ENCODE measurements around the gene SPATA13.
A peak's percentile ranks its signal among the peaks of the same experiment; 100 is the strongest.

Gene SPATA13

GRCh38 chr13:24218977-24219376, 58.5 kb downstream of the SPATA13 start:
- TF ChIP-seq CTCF (IDR thresholded peaks at IDR 0.05; ENCODE audit: control extremely low read depth, extremely low read depth, low read depth, missing control alignments), result no peak
- no peak for DNase-seq (ENCODE audit: extremely low spot score)
- CTCF ChIA-PET, result interaction anchor here (0.6 to 4.5 kb wide), 26 partner anchors 10 to 313 kb away, joined by 3 to 58 read pairs (median 4); partner anchors contain the start of gene SPATA13
- POLR2A ChIA-PET, result no interaction called here

GRCh38 chr13:24220086-24220703, 59.7 kb downstream of the SPATA13 start:
- peak; percentile 60 for DNase-seq (ENCODE audit: extremely low spot score)
- ChIA-PET POLR2A (no interaction called here), CTCF (interaction anchor here (0.6 to 4.5 kb wide), 22 partner anchors 9 to 301 kb away, joined by 3 to 58 read pairs (median 4); no protein-coding TSS in a partner anchor)
- peak; percentile 82 for TF ChIP-seq CTCF (IDR thresholded peaks at IDR 0.05; ENCODE audit: control extremely low read depth, extremely low read depth, low read depth, missing control alignments)

DNA sequence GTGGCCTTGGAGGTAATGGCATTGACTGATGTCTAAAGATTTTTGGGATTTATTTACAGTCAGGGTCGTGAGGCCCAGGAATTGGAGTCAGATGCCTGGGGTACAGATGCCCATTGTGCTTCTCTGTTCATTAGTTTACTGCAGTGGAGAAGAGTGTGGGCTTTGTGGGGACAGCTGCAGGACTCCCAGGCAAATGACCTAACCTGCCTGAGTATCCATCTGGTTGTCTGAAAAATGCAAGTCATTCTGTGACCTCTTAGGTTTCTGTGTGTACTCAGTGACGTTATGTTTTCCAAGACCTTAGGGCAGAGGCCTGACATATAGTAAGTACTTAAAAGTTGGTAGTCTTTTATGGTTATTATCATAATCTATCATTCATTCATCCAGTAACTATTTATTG, 60.5 kb downstream of the SPATA13 start:
- no peak for DNase-seq (ENCODE audit: extremely low spot score)
- no peak for TF ChIP-seq CTCF (IDR thresholded peaks at IDR 0.05; ENCODE audit: control extremely low read depth, extremely low read depth, low read depth, missing control alignments)
- ChIA-PET POLR2A (no interaction called here), CTCF (interaction anchor here (0.9 to 4.5 kb wide), 8 partner anchors 9 to 200 kb away, joined by 3 to 58 read pairs (median 5); no protein-coding TSS in a partner anchor)

GRCh38 chr13:24222756-24223155, 62.2 kb downstream of the SPATA13 start:
- DNase-seq (ENCODE audit: extremely low spot score), result no peak
- no peak for TF ChIP-seq CTCF (IDR thresholded peaks at IDR 0.05; ENCODE audit: control extremely low read depth, extremely low read depth, low read depth, missing control alignments)
- ChIA-PET CTCF (interaction anchor here (1.0 to 7.6 kb wide), 3 partner anchors 169 to 203 kb away, joined by 3 to 53 read pairs (median 9); no protein-coding TSS in a partner anchor), POLR2A (no interaction called here)

GRCh38 chr13:24223341-24224231, 63.1 kb downstream of the SPATA13 start:
- POLR2A ChIA-PET, result no interaction called here
- peak; percentile 54 for DNase-seq (ENCODE audit: extremely low spot score)
- CTCF ChIA-PET, result interaction anchor here (1.3 to 7.6 kb wide), 4 partner anchors 9 to 204 kb away, joined by 9 to 53 read pairs (median 14); no protein-coding TSS in a partner anchor
- TF ChIP-seq CTCF (IDR thresholded peaks at IDR 0.05; ENCODE audit: control extremely low read depth, extremely low read depth, low read depth, missing control alignments), result no peak

GRCh38 chr13:24224232-24224680, 63.7 kb downstream of the SPATA13 start:
- TF ChIP-seq CTCF (IDR thresholded peaks at IDR 0.05; ENCODE audit: control extremely low read depth, extremely low read depth, low read depth, missing control alignments), result no peak
- ChIA-PET CTCF (interaction anchor here (1.9 to 7.6 kb wide), 3 partner anchors 9 to 204 kb away, joined by 10 to 53 read pairs (median 17); no protein-coding TSS in a partner anchor), POLR2A (no interaction called here)
- DNase-seq (ENCODE audit: extremely low spot score), result no peak

Data from GM10248 (cell line).